ENCODE measurements around the gene FAXDC2.

- TF ChIP-seq POLR2A (IDR thresholded peaks at IDR 0.05; ENCODE audit: low read depth, low read length) (no peak), PAX5 (IDR thresholded peaks at IDR 0.05; ENCODE audit: insufficient read depth, low read length, severe bottlenecking) (no peak), POLR2AphosphoS5 (IDR thresholded peaks at IDR 0.05; ENCODE audit: low read depth, low read length) (no peak), TAF1 (IDR thresholded peaks at IDR 0.05; ENCODE audit: low read depth, low read length) (no peak), POU2F2 (IDR thresholded peaks at IDR 0.05; ENCODE audit: low read depth, low read length) (no peak), SPI1 (IDR thresholded peaks at IDR 0.05; ENCODE audit: low read depth, low read length) (no peak)
Observed at GRCh38 chr5:154831451-154831850, 19.0 kb downstream of the FAXDC2 start.
